ENCODE measurements around the gene MAP7.
"Not testable (repeated sequence)": the region's sequence is repeated elsewhere in the genome, so short reads cannot be mapped to it uniquely, and the experiment has no call there.

The MAP7 gene

GRCh38 chr6:136404007-136404406, 146.2 kb downstream of the MAP7 start:
- no peak overlapping the region for H3K4me3 Mint-ChIP-seq
- peaks cover 22% of the 10 kb centered on the region for H3K27me3 Mint-ChIP-seq
- H3K36me3 Mint-ChIP-seq: no peaks in the 10 kb centered on the region
- peaks cover 8% of the 10 kb centered on the region for H3K4me1 Mint-ChIP-seq
- H3K9me3 Mint-ChIP-seq: no peaks in the 10 kb centered on the region
- H3K27ac Mint-ChIP-seq: no peak overlapping the region
- no peak for ATAC-seq

DNA sequence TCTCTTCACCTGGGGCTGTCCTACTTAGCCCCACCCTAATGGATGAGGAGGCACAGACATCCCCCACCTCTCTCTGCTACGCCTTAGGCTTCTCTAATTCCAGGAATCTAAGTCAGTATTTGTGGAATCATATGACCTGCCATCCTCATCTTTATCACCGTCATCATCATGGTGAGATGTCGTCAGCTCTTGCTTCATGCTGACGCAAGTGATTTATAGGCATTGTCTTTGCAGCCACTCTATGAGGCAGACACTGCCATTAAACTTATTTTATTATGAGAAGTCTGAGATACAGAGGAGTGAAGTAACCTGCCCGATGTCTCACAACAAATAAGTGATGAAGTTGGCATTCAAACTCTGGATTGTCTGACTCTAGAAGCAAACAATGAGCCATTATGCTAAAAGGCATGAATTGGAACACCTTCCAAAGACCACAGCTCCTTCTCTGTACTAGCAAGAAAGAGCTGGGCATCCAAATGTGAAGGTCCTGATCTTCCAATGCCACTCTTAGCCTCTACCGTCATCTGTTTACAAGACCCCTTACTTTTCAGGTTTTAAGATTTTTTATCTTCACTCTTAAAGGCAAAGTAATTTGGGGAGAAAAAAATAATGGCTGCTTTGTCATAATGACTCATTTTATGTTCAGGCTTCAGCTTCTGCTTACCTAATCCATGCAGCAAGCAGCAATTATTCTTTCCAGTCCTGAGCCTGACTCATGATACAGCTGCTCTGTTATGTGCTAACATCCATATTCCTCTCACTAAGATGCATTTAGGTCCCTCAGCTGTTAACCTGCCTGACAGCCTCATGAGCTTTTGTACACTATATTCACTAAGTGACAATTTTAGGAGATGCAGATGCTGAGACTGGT, 146.9 kb downstream of the MAP7 start:
- Mint-ChIP-seq H3K27ac (no peak overlapping the region), H3K4me3 (no peak overlapping the region), H3K9me3 (no peaks in the 10 kb centered on the region), H3K4me1 (peaks cover 8% of the 10 kb centered on the region), H3K36me3 (no peaks in the 10 kb centered on the region), H3K27me3 (peaks cover 22% of the 10 kb centered on the region)
- ATAC-seq: no peak

DNA sequence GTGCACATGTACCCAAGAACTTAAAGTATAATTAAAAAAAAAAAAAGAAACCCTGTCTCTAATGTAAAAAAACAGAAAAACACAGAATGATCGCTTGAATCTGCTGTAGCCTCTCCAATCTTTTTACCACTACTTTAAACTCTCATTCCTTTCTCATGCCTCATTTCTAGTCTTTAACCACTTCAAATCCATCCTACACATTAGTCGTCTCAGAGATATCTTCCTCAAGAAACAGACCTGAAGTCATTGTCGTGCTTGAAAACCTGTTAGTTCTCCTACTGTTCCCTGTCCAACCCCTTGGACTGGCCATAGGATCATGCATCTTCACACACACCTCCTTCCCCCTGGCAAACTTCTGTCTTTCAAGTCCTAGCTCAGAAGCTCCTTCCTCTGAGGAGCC, 148.5 kb downstream of the MAP7 start:
- Mint-ChIP-seq H3K9me3 (no peaks in the 10 kb centered on the region), H3K27me3 (peaks cover 10% of the 10 kb centered on the region), H3K36me3 (no peaks in the 10 kb centered on the region), H3K4me1 (peaks cover 8% of the 10 kb centered on the region), H3K27ac (no peak overlapping the region), H3K4me3 (no peak overlapping the region)
- no peak for ATAC-seq

DNA sequence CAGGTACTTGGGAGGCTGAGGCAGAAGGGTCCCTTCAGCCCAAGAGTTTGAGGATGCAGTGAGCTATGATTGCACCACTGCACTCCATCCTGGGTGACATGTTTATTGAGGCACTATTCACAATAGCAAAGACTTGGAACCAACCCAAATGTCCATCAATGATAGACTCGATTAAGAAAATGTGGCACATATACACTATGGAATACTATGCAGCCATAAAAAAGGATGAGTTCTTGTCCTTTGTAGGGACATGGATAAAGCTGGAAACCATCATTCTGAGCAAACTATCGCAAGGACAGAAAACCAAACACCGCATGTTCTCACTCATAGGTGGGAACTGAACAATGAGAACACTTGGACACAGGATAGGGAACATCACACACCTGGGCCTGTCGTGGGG, 149.0 kb downstream of the MAP7 start:
- H3K36me3 Mint-ChIP-seq, H3K4me3 Mint-ChIP-seq, H3K4me1 Mint-ChIP-seq, H3K27ac Mint-ChIP-seq, H3K27me3 Mint-ChIP-seq, H3K9me3 Mint-ChIP-seq, ATAC-seq: not testable (repeated sequence)

GRCh38 chr6:136398453-136398852, 151.8 kb downstream of the MAP7 start:
- ATAC-seq: no peak
- H3K27me3 Mint-ChIP-seq: no peaks in the 10 kb centered on the region
- no peaks in the 10 kb centered on the region for H3K9me3 Mint-ChIP-seq
- no peak overlapping the region for H3K4me3 Mint-ChIP-seq
- no peaks in the 10 kb centered on the region for H3K4me1 Mint-ChIP-seq
- H3K27ac Mint-ChIP-seq: no peak overlapping the region
- no peaks in the 10 kb centered on the region for H3K36me3 Mint-ChIP-seq

DNA sequence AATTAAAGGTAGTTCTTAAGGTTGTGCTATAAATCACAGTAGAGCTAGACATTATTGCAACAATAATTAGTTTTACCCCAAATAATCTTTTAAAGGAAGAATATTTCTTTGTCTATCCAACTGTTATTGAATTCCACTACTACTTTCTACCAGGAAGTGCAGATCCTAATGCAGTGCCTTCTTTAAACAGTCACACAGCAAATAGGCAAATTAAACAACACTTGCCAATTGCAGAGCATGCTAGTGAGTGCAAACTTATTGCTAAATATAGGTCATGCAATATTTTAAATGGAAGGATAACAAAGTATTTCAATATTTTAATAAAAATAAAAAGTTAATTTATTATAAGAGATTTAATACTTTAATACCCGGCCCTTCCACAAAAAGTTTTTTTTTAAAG, 153.3 kb downstream of the MAP7 start:
- Mint-ChIP-seq H3K27me3 (no peaks in the 10 kb centered on the region), H3K4me1 (no peaks in the 10 kb centered on the region), H3K27ac (no peak overlapping the region), H3K36me3 (no peaks in the 10 kb centered on the region), H3K4me3 (no peak overlapping the region), H3K9me3 (no peaks in the 10 kb centered on the region)
- no peak for ATAC-seq

DNA sequence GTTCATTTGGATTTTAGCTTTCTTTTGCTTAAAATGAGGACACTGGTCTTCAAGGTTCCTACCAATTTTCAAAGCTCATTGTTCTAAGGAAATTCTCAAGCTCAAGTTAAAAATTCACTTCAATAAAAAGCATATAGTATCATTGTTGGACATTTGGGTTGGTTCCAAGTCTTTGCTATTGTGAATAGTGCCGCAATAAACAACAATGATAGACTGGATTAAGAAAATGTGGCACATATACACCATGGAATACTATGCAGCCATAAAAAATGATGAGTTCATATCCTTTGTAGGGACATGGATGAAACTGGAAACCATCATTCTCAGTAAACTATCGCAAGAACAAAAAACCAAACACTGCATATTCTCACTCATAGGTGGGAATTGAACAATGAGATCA, 159.3 kb downstream of the MAP7 start:
- H3K4me1 Mint-ChIP-seq, H3K9me3 Mint-ChIP-seq, ATAC-seq, H3K4me3 Mint-ChIP-seq, H3K27me3 Mint-ChIP-seq, H3K36me3 Mint-ChIP-seq, H3K27ac Mint-ChIP-seq: not testable (repeated sequence)

DNA sequence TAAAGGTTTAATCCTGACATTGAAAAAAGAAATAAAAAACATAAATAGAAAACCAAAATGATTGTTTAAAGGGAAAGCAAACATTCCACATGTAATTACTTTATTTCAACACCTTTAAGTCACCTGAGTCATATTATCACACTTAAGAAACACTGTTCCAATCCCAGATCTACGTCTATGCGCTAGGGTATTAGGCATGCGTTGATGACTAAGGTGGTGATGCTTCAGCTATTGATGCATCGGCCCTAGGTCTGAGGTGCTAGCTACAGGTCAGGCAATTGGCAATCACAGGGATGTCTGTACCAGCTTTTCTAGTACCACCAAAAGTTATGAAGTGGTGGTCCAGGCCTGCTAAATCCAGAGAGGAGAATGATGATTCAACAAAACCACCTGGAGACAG, 162.9 kb downstream of the MAP7 start:
- H3K27me3 Mint-ChIP-seq: no peaks in the 10 kb centered on the region
- ATAC-seq: no peak

GRCh38 chr6:136383268-136383937, 166.8 kb downstream of the MAP7 start:
- Mint-ChIP-seq H3K36me3 (no peaks in the 10 kb centered on the region), H3K4me3 (no peak overlapping the region), H3K27me3 (no peaks in the 10 kb centered on the region), H3K4me1 (no peaks in the 10 kb centered on the region), H3K9me3 (no peaks in the 10 kb centered on the region), H3K27ac (no peak overlapping the region)
- ATAC-seq: no peak

More for the DNA sequence above, 162.9 kb downstream of the MAP7 start:
- H3K4me1 Mint-ChIP-seq: no peaks in the 10 kb centered on the region
- no peaks in the 10 kb centered on the region for H3K36me3 Mint-ChIP-seq
- H3K9me3 Mint-ChIP-seq: no peaks in the 10 kb centered on the region
- H3K4me3 Mint-ChIP-seq: no peak overlapping the region
- no peak overlapping the region for H3K27ac Mint-ChIP-seq

DNA sequence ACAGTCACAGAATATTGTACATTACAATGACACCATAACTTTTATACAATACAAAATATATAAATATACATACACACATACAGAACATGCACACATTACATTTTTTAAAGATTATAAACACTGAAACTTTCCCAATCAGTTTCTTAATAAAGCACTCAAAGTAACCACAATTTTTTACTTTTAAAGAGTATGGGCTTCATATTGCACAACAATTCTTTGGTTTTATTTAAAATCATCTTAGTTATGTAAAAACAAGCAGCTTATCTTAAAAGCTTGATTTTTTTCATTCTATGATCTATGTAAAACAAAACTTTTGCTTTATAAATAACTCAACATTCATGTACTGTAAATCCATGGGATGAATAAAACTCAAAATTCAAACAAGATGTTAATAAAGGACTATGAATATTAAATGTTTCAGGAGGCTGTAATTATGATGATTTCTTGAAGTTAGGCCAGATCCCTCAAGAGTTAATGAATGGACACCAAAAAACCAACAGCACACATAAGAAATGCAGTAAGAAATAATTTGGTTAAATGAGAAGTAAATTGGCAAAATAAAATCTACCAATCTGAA, 167.5 kb downstream of the MAP7 start:
- Mint-ChIP-seq H3K9me3 (no peaks in the 10 kb centered on the region), H3K4me1 (no peaks in the 10 kb centered on the region), H3K27ac (no peak overlapping the region), H3K4me3 (no peak overlapping the region), H3K36me3 (no peaks in the 10 kb centered on the region), H3K27me3 (no peaks in the 10 kb centered on the region)
- ATAC-seq: no peak

DNA sequence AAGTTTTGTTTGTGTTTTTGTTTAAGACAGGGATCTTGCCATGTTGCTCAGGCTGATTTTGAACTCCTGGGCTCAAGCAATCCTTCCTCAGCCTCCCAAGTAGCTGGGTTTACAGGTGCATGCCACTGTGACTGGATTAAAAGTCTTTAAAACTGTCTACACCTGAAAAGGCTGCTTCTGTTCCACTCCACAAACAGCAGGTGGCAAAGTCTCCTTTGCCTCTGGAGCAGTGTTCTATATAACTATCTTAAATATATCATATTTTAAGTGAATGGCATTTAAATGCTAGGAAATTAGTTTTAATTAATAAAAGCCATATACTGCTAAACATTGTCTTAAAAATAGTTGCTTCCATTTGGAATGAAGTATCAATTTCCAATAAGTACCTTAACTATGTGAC, 171.3 kb downstream of the MAP7 start:
- Mint-ChIP-seq H3K27ac (no peak overlapping the region), H3K4me3 (no peak overlapping the region), H3K27me3 (peaks cover 12% of the 10 kb centered on the region), H3K9me3 (no peaks in the 10 kb centered on the region), H3K4me1 (no peaks in the 10 kb centered on the region), H3K36me3 (no peaks in the 10 kb centered on the region)
- no peak for ATAC-seq

DNA sequence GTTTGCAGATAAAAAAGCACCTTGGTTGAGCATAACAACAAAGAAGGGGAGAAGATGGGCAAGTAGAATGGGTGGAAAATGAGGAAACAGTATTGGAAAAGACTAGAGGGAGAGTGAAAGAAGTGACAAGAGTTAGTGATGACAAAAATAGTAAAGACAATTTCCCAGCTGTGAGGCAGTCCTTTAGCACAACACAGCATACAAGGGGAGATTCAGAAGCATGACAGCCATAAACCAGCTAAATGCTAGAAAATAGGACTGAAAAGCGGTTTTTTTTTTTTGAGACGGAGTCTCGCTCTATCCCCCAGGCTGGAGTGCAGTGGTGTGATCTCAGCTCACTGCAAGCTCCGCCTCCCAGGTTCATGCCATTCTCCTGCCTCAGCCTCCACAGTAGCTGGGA, 174.4 kb downstream of the MAP7 start:
- H3K27me3 Mint-ChIP-seq: peaks cover 12% of the 10 kb centered on the region
- H3K9me3 Mint-ChIP-seq: not testable (repeated sequence)

DNA sequence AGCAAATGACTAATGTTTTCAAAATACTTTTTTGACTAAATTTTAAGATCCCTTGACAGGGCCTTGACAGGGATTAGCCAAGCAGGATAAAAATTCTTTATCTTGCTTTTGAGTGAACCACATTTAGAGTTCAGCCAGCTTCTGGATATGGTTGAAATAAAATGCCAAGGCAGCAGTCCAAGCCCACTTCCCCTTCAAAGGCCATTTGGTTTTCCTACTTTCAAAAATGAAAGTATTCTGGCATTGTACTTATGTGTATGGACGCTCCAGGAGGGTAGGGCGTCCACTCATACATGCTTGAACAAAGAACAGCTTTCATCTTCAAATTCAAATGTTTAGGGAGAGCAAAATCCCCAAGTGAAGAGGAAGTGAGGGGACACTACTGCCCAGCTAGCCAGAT, 178.3 kb downstream of the MAP7 start:
- Mint-ChIP-seq H3K36me3 (no peaks in the 10 kb centered on the region), H3K27me3 (peaks cover 12% of the 10 kb centered on the region), H3K4me3 (no peak overlapping the region), H3K27ac (no peak overlapping the region), H3K9me3 (no peaks in the 10 kb centered on the region), H3K4me1 (peaks cover 6% of the 10 kb centered on the region)
- no peak for ATAC-seq

More for the DNA sequence above, 174.4 kb downstream of the MAP7 start:
- H3K4me1 Mint-ChIP-seq, H3K27ac Mint-ChIP-seq, H3K36me3 Mint-ChIP-seq, ATAC-seq, H3K4me3 Mint-ChIP-seq: not testable (repeated sequence)

- Mint-ChIP-seq H3K36me3 (no peaks in the 10 kb centered on the region), H3K4me3 (no peak overlapping the region), H3K9me3 (no peaks in the 10 kb centered on the region), H3K4me1 (peaks cover 12% of the 10 kb centered on the region), H3K27me3 (peaks cover 12% of the 10 kb centered on the region), H3K27ac (no peak overlapping the region)
- no peak for ATAC-seq
Measured at GRCh38 chr6:136370988-136371728, 179.1 kb downstream of the MAP7 start.

DNA sequence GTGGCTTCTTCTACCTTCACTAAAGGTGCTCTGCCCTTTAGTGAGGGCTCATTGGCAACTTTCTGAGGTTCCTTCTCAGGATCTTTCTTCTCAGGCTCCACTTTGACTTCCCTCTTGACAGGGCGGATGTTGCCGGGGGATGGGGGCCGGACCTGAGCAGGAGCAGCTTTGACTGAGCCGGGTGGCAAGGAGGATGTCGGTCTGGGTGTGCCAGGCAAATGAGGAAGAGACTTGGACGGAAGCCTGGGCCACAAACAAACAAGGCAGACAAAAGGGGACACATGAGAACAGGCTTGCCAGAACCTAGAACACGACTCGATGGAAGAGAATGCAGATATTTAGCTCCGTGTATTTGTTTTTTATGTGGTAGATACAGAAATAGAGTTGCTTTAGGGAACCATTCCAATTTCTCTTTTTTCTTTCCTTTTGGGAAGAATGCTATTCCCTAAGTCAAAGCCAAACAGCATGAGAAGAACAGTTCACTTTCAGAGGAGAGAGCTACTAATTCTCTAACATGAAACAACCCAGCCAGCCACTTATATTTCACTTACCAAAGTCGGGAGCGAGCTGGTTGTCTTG, 184.4 kb downstream of the MAP7 start:
- Mint-ChIP-seq H3K27me3 (no peaks in the 10 kb centered on the region), H3K36me3 (peaks cover 8% of the 10 kb centered on the region), H3K9me3 (no peaks in the 10 kb centered on the region), H3K27ac (peak overlapping the region; percentile 74), H3K4me3 (peak overlapping the region; percentile 57), H3K4me1 (peaks cover 26% of the 10 kb centered on the region)
- ATAC-seq: peak; percentile 82
